Stimulated activated CD8-positive, alpha-beta memory T cell treated with anti-CD3 and anti-CD28 coated beads, Interleukin-4, amount 100 ng/mL, for 48 hours (primary cell): ENCODE data around the gene ARID3B.

Experiments
- DNase-seq: peaks from one replicate; pipeline ENCODE4 v3.0.0-alpha.2; 2020

ARID3B gene

DNA sequence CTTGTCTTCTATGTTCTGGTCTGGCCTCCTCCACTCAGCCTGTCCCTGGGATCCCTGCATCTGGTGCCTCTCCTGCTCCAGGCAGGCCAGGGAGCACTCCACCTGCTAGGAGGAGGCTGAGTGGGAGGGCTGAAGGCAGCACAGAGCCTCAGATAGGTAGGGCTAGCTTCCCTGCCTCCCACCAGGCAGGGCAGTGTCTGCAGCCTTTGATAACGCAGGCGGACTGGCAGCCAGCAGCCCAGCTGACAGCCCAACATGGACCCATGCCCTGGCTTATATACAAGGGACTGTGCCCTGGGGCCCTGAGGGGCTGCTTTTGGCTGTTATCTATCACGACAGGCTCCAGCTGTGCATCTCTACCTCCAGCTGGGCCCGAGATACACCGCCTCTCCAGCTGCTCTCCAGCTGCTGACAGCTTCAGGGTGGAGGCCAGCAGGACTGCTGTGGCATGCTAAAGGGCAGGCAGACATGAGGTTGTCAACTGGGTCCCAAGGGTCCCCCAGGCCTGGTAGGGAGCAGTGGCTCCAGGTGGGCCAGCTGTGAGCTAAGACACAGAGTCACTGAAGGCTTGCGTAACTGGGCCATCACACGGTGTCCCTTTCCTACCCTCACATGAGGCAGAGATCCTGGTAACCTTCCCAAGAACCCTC is 69.4 kb downstream of the ARID3B start:
- DNase-seq, result no peak

GRCh38 chr15:74611341-74611740 is 70.3 kb downstream of the ARID3B start:
- DNase-seq, result no peak

DNA sequence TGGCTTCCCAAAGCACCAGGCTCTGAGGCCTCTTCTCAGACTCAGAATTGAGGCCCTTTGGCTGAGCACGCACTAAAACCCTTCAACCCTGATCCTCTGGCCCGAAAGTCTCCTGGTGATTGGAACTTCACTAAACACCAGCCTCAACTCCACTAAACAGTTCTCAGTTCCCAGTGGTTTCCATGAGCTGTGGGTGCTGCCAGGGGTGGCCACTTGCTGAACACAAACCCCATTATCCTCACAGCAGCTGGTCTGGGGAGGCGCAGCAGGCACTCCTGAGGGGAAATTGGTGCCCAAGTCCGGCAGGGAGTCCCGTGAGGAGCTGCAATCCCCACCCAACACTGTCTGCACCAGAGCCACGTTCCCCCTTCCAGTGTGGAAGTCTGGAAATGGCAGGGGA is 70.8 kb downstream of the ARID3B start:
- DNase-seq, result no peak

GRCh38 chr15:74612677-74613076 is 71.7 kb downstream of the ARID3B start:
- no peak for DNase-seq

DNA sequence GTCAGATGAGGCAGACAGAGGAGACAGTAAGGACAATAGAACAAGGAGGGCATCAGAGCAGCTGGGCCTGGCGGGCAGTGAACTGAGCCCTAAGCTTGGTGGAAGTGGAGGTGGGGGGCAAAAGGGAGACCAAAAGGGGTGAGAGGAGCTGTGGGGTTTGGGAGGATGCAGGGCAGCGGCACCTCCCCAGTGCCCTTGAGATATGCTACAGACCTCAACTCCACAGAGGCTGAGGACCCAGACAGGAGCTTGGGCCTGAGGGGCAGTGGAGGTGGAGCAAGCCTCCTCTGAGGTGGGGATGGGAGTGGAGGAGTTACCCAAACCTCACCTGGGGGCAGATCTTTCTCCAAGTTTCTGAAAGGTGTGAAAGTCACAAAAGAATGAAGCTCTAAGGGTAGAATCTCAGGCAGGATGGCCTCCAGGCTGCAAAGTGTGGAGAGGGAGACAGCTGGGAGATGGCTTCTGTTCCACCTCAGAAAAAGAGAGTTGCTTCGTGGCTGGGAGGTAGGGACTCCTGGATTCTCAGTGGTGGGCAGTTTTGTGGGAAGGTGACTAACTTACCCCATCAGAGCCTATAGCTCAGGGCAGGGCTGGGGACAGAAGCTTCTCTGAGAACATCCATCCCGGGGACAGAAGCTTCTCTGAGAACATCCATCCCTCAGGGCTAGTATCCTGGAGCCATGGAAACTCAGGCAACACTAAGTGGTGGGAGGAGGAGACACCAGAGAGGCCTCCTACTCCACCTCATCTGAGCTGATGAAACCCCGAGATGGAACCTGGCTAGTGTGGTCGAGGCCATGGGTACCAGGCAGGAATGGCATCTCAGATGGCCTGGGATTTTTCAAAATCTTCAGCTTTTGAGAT is 72.3 kb downstream of the ARID3B start:
- DNase-seq, result no peak

DNA sequence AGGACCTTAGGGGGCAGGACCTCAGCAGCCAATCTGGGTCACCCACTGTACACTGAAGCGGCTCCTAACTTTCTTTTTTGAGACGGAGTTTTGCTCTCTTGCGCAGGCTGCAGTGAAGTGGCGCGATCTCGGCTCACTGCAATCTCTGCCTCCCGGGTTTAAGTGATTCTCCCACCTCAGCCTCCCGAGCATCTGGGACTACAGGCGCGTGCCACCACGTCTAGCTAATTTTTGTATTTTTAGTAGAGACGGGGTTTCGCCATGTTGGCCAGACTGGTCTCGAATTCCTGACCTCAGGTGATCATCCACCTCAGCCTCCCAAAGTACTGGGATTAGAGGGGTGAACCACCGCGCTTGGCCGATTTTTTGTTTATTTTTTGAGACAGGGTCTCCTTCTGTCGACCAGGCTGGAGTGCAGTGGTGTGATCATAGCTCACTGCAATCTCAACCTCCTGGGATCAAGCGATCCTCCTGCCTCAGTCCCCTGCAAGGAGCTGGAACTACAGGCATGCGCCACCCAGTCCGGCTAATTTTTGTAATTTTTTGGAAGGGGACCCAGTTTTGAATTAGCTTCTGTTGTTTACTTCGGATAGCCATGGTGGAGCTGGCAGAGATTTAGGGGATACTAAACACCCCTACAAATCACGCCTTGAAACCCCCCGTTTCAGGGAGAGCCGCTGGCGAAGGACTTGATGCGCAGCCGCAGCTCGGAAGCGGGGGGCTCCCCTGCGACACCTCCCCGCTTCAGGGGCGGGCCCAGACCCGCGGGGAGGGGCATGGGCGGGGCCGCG is 73.1 kb downstream of the ARID3B start:
- DNase-seq, result no peak

GRCh38 chr15:74614744-74615507 is 73.9 kb downstream of the ARID3B start:
- DNase-seq, result peak; percentile 90

DNA sequence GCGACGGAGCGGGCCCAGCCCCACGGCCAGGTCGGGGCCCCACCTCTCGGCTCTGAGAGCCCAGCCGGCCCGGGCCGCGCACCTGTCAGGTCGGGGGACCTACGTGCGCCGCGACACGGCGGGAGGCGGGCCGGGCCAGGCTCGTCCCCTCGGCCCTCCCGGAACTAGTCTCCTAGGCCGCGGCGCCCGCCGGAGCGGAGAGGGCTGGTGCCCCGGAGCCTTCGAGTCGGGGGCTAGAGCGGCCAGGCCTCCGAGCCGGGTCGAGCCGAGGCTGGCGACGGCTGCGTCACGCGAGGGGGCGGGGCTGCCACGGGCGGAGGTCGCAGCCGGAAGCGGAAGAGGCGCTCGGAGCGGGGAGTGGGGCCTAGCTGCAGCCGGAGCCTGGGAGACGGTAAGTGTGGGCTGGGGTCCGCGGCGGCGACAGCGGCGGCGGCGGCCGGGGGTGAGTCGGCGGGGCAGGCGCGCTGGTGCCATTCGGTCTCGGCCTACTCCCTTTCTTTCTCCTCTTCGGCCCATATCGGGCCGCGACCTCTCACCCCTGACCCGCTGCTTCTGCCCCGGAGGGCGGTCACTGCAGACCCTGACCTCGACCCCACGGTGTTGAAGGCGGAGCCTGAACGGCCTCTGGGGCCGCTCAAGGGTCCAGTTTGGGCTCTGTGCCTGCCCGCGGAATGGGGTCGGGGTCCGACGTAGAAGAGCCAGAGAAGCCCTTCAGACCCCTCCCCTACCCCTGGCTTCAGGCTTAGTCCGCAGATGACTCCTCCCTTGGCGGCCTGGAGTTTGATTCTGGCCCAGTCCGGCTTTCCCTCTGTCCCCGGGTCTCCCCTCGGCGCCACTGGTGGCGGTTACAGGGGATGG is 74.7 kb downstream of the ARID3B start, which contains the start of gene CLK3:
Gene CLK3, plus strand, starts transcription at position 329 of the 858 bp plus-strand sequence. CDS start 3,361 bp downstream, outside the sequence.
- peak; percentile 98 for DNase-seq

GRCh38 chr15:74616366-74616939 is 75.4 kb downstream of the ARID3B start:
- DNase-seq, result peak; percentile 77

DNA sequence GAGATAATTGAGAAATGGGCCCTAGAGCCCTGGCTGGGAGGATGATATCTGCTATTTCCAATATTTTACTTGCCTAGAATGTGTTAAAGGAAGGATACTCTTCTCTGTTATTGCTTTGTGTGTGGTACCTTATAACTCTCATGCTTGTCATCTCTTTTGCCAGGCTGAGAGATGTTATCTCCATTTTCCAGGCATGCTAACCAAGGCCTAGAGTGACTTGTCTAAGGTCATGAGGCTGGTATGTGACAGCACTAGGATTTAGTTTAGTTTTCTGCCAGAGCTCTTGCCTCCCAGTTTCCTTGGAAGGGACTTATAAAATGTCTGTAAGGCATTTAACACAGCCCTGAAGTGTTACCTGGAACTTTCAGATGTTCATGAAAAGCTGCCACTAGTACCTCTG is 76.0 kb downstream of the ARID3B start:
- DNase-seq, result no peak

GRCh38 chr15:74618841-74619596 is 78.0 kb downstream of the ARID3B start:
- DNase-seq, result no peak

- no peak for DNase-seq
These were observed 79.1 kb downstream of the ARID3B start for GRCh38 chr15:74619916-74620635.

GRCh38 chr15:74620636-74621545 is 79.9 kb downstream of the ARID3B start:
- DNase-seq, result peak; percentile 81

DNA sequence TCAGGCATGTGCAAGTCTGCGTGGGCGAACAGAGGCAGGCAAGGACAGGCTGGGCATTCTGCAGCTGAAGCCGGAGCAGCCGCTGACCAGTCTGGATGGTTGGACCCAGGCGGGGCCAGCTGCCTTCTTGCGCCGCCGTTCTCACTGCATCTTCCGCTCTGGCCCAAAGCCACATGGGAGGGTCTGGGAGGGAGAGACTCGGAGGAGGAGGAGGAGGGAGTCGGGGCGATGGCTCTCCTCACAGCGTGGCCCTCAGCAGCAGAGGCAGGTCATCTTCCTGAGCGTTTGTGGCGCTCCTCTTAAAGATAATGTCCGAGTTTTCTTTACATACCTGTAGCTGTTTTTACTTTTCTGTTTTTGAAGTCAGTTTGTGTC is 80.5 kb downstream of the ARID3B start:
- DNase-seq, result no peak

- DNase-seq, result no peak
These were observed 80.9 kb downstream of the ARID3B start for GRCh38 chr15:74621936-74622335.

- DNase-seq, result no peak
These were observed 81.7 kb downstream of the ARID3B start for GRCh38 chr15:74622758-74623157.

DNA sequence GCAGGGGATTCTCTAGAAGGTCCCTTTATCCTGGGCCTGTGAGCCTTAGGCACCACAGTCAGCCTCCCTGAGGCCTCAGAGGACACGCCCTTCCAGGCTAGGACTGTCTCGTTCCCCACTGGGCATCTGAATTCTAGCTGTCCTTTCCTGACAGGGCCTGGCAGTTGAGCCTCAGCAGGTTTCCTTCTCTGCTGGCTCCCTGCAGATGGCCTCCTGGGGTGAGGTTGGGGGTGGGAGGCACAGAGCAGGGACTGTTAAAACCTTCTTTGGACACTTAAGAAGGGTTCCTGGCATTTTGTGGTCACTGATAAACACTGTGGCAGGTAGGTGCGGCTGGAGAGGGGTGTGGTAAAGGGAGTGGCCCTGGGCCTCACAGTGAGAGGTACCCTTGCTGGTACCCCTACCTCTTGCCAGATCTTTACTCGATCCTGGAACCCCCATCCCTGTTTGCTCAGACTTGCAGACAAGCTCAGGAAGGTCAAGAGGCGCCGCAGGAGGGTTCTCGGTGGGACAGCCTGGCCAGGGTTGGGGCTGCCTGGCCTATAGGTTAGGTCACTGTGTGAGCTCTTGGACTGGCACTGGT is 83.1 kb downstream of the ARID3B start:
- no peak for DNase-seq

DNA sequence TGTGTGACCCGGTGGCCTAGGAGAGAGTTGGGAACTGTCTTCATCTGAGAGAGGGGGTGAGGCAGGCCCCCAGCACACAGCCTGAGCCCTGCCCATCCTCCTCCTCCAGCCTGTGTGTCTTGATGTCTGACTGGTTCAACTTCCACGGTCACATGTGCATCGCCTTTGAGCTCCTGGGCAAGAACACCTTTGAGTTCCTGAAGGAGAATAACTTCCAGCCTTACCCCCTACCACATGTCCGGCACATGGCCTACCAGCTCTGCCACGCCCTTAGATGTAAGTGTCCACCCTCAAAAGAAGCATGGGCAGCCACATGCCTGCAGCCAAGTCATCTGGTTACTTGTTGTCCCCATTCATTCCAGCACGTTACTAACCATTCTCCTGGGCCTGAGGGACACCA is 84.7 kb downstream of the ARID3B start:
- no peak for DNase-seq
